Measurements from ENCODE around the gene KCNQ1. TPM values are rescaled to one million over a fixed set of nuclear protein-coding genes. Genes with fewer than 3 reads are reported as not detected.
A peak's percentile ranks its signal among the peaks of the same experiment; 100 is the strongest.

The KCNQ1 gene
- total RNA-seq, 1 donor from 2014 or later, result 1.6 TPM

DNA sequence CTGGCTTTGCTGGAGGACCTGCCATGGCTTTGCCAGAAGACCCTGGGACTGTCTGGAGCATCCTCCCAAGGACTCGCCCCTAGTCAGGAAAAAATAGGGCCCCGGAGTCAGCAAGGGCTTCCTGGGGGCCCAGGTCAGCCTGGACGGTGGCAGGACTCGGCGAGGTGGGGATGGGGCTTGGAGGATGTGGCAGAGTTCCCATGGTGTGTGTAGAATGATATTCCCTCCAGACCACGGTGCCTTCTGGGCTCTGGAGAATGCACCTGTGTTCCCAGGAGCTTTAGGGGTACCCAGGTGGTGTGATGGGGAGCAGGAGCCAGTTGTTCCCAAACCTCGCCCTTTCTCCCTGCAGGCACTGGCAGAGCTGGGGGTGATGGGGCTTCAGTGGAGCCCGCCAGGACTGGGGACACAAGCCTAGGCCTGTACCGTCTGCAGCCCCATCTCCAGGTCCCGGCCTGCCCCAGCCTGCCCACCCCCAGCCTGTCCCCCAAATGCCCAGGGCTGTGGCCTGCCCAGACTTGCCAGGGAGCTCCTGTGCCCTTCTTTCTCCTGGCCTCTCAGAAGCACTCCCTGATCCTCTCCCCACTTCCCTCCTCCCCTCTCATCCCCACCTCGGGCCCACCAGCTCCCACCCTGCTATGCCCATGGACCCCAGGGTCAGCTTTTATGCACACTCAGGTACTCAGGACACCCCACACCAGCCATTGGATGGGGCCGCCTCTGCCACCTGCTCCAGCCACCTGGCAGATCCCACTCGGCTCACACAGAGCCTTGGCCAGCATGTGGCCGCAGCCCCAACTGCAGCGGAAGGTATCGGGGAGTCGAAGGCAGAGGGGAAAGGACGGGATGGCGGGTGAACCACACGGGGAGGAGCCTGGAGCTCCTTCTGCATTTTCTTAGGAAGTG, 358.6 kb downstream of the KCNQ1 start:
- DNase-seq (ENCODE audit: low read depth) (peak; percentile 63), FAIRE-seq (no peak)
- no peaks in the 10 kb centered on the region for H3K36me3 ChIP-seq (ENCODE audit: control insufficient read depth, insufficient read depth, low read length)
- H3K4me3 ChIP-seq (ENCODE audit: low read depth, low read length), result no peak overlapping the region
- H3K27me3 ChIP-seq (ENCODE audit: control insufficient read depth, insufficient read depth, low read length), result peaks cover 16% of the 10 kb centered on the region
- TF ChIP-seq, protein P1, sequence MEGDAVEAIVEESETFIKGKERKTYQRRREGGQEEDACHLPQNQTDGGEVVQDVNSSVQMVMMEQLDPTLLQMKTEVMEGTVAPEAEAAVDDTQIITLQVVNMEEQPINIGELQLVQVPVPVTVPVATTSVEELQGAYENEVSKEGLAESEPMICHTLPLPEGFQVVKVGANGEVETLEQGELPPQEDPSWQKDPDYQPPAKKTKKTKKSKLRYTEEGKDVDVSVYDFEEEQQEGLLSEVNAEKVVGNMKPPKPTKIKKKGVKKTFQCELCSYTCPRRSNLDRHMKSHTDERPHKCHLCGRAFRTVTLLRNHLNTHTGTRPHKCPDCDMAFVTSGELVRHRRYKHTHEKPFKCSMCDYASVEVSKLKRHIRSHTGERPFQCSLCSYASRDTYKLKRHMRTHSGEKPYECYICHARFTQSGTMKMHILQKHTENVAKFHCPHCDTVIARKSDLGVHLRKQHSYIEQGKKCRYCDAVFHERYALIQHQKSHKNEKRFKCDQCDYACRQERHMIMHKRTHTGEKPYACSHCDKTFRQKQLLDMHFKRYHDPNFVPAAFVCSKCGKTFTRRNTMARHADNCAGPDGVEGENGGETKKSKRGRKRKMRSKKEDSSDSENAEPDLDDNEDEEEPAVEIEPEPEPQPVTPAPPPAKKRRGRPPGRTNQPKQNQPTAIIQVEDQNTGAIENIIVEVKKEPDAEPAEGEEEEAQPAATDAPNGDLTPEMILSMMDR (IDR thresholded peaks at IDR 0.05; ENCODE audit: insufficient read depth, low read length, severe bottlenecking), result no peak

- no peaks in the 10 kb centered on the region for H3K36me3 ChIP-seq (ENCODE audit: control insufficient read depth, insufficient read depth, low read length)
- H3K27me3 ChIP-seq (ENCODE audit: control insufficient read depth, insufficient read depth, low read length), result peaks cover 17% of the 10 kb centered on the region
- TF ChIP-seq, protein P1 (IDR thresholded peaks at IDR 0.05; ENCODE audit: insufficient read depth, low read length, severe bottlenecking), result no peak
- FAIRE-seq, result no peak
- no peak overlapping the region for H3K4me3 ChIP-seq (ENCODE audit: low read depth, low read length)
- no peak for DNase-seq (ENCODE audit: low read depth)
These were observed 359.4 kb downstream of the KCNQ1 start for GRCh38 chr11:2804189-2804588.

DNA sequence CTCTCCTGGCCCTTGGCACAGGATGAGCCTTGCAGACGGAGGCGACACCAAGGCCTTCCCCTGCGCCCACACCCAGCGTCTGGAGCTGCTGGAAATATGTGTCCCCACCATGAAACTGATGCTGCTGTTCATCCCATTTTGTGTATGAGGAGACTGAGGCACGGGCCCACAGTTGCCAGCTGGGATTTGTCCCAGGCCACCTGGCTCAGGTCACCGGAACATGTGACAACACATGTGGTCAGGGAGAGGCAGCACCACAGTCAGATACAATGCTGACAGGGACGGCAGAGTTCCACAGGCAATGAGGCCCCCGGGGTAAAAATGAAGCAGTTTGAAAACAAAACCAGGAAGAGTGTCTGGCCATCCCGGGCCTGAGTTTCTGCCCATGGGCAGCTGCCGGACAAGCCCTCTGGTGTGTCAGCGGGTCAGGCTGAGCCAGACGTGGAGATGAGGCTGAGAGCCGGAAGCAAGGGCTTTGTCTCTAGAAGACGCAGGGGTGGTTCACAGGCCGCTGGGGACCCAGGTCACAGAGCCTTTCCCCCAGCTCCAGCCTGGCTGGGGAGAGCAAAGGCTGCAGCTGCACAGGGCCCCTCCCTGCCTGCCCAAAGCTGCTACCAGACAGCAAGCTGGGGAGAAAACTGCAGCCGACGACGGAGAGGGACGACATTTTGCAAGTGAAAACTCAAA, 360.0 kb downstream of the KCNQ1 start:
- Histone ChIP-seq H3K4me3 (ENCODE audit: low read depth, low read length) (no peak overlapping the region), H3K27me3 (ENCODE audit: control insufficient read depth, insufficient read depth, low read length) (peaks cover 17% of the 10 kb centered on the region), H3K36me3 (ENCODE audit: control insufficient read depth, insufficient read depth, low read length) (no peaks in the 10 kb centered on the region)
- FAIRE-seq (no peak), DNase-seq (ENCODE audit: low read depth) (no peak)
- TF ChIP-seq, protein P1 (IDR thresholded peaks at IDR 0.05; ENCODE audit: insufficient read depth, low read length, severe bottlenecking), result no peak

- Histone ChIP-seq H3K36me3 (ENCODE audit: control insufficient read depth, insufficient read depth, low read length) (no peaks in the 10 kb centered on the region), H3K4me3 (ENCODE audit: low read depth, low read length) (no peak overlapping the region), H3K27me3 (ENCODE audit: control insufficient read depth, insufficient read depth, low read length) (peaks cover 17% of the 10 kb centered on the region)
- no peak for DNase-seq (ENCODE audit: low read depth)
- FAIRE-seq, result no peak
- TF ChIP-seq, protein P1 (IDR thresholded peaks at IDR 0.05; ENCODE audit: insufficient read depth, low read length, severe bottlenecking), result no peak
These were observed 360.7 kb downstream of the KCNQ1 start for GRCh38 chr11:2805388-2806056.

- H3K36me3 ChIP-seq (ENCODE audit: control insufficient read depth, insufficient read depth, low read length), result no peaks in the 10 kb centered on the region
- peaks cover 17% of the 10 kb centered on the region for H3K27me3 ChIP-seq (ENCODE audit: control insufficient read depth, insufficient read depth, low read length)
- FAIRE-seq (no peak), DNase-seq (ENCODE audit: low read depth) (no peak)
- TF ChIP-seq, protein P1 (IDR thresholded peaks at IDR 0.05; ENCODE audit: insufficient read depth, low read length, severe bottlenecking), result no peak
- H3K4me3 ChIP-seq (ENCODE audit: low read depth, low read length), result no peak overlapping the region
These were observed 361.7 kb downstream of the KCNQ1 start for GRCh38 chr11:2806351-2807024.

Measured in bronchial epithelial cell (primary cell).